Mesodermal cell (in vitro differentiated cells): ENCODE measurements around the gene HSF5.

Source experiments
- H3K27ac ChIP-seq: 2 replicates; pipeline ENCODE4 v1.7.0; 2013; ENCODE audit warnings: mild to moderate bottlenecking, low read depth, low read length, moderate library complexity; ENCODE audit not compliant: severe bottlenecking
- H3K36me3 ChIP-seq: 2 replicates; pipeline ENCODE4 v1.7.1; 2013; ENCODE audit warnings: mild to moderate bottlenecking, low read length, moderate library complexity; ENCODE audit not compliant: control insufficient read depth, insufficient read depth
- H3K4me1 ChIP-seq: one replicate; pipeline ENCODE4 v1.7.1; 2013; ENCODE audit warnings: mild to moderate bottlenecking, low read length; ENCODE audit not compliant: insufficient read depth, control insufficient read depth, poor library complexity, severe bottlenecking
- H3K4me3 ChIP-seq: 2 replicates; pipeline ENCODE4 v1.7.0; 2013; ENCODE audit warnings: low read length, control low read depth, mild to moderate bottlenecking; ENCODE audit not compliant: insufficient read depth, poor library complexity, severe bottlenecking; ENCODE audit errors: extremely low read depth
- H3K9me3 ChIP-seq: 2 replicates; pipeline ENCODE4 v1.7.1; 2013; ENCODE audit warnings: mild to moderate bottlenecking, low read length, moderate library complexity; ENCODE audit not compliant: control insufficient read depth
- WGBS, 2 experiments: methylation state at CpG; one replicate each; pipeline ENCODE4 v1.1.5; 2013; ENCODE audit warnings: missing lambda C conversion rate in 2 of 2; ENCODE audit not compliant: insufficient coverage in 2 of 2; 5-methylcytosine and 5-hydroxymethylcytosine counted together

HSF5 gene

DNA sequence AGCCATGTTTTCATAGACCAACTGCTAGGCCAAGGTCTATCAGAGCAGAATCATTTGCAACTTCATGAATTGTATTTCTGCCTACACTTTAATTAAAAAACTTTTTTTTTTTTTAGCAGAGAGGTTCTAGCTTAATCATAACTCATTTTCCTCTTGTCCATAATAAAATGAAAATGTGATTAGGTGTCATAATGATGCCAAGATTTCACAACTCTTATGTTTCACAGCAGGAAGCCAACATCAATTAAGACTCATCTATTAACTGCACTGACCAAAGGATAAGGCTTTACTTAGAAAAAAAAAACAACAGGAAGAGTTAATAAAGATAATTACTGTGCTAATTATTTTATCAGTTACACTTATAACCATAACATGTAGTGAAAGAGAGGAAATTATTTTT, 52.0 kb downstream of the HSF5 start:
- Histone ChIP-seq H3K36me3 (no peaks in the 10 kb centered on the region), H3K4me3 (no peak overlapping the region), H3K4me1 (no peaks in the 10 kb centered on the region), H3K9me3 (no peaks in the 10 kb centered on the region), H3K27ac (no peak overlapping the region)

DNA sequence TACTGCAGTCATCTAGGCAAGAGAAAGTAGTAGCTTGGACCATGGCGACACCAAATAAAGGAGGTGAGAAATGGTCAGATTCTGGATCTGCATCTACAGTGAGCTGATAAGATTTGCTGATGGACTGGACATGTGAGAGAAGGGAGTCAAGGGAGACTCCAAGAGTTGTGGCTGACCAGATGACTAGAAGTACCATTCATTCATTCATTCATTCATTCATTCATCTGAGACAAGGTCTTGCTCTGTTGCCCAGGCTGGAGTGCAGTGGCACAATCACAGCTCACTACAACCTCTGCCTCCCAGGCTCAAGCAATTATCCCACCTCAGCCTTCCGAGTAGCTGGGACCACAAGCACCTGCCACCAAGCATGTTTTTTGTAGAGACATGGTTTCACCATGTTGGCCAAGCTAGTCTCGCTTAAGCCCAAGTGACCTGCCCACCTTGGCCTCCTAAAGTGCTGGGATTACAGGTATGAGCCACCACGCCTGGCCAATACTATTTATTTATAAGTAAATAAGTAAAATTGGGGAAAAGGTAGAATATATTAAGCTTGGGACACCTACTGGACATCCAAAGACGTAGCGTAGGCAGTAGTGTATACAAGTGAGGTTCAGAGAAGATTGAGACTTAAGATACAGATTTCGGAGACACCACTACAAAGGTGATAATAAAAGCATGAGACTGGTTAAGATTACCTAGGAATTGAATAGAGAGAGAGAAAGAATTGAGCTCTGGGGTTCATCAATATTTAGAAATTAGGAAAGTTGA, 55.2 kb downstream of the HSF5 start:
- H3K27ac ChIP-seq = no peak overlapping the region
- 95 to 97% methylated on average over 6 of the region's 7 CpGs for WGBS, 2 experiments
- no peaks in the 10 kb centered on the region for H3K9me3 ChIP-seq
- no peak overlapping the region for H3K4me3 ChIP-seq
- H3K4me1 ChIP-seq = no peaks in the 10 kb centered on the region
- no peaks in the 10 kb centered on the region for H3K36me3 ChIP-seq

DNA sequence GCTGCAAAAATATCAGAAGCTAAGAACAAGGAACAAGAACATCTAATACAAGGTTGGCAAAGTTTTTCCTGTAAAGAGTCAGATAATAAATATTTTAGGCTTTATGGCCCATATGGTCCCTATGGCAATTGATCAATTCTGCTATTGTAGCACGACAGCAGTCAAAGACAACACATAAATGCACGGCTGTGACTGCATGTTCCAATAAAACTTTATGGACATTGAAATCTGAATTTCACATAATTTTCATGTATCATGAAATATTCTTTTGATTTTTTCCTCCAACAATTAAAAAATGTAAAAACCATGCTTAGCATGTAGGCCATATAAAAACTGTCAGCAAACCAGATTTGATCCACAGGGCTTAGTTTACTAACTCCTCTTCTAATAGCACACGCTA, 60.4 kb downstream of the HSF5 start:
- Histone ChIP-seq H3K36me3 (no peaks in the 10 kb centered on the region), H3K27ac (no peak overlapping the region), H3K4me1 (no peaks in the 10 kb centered on the region), H3K9me3 (no peaks in the 10 kb centered on the region), H3K4me3 (no peak overlapping the region)
- 100% methylated on average over 2 of the region's 3 CpGs; no CpG with 5 or more reads in 1 of the 2 experiments for WGBS, 2 experiments

DNA sequence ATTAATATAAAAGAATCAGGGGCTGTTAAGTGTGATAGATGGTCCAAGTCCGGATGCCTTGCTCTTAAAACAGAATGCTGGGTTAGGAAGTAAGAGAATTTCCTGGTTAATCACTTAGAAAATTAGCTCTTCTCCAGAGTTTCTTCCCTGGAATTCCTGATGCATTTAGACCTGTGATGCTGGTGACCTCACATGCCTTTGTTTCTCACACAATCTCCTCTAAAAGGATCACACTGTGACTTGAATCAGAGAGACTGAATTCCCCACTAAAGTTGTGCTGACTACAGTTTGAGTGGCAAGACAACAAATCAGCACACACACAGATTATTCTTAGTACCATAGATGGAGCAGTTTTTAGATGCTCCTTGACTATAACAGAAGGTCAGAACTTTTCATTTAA, 66.5 kb downstream of the HSF5 start:
- Histone ChIP-seq H3K27ac (peak overlapping the region; percentile 57), H3K4me3 (no peak overlapping the region), H3K4me1 (peaks cover 7% of the 10 kb centered on the region), H3K9me3 (no peaks in the 10 kb centered on the region), H3K36me3 (no peaks in the 10 kb centered on the region)
- WGBS, 2 experiments = no CpG with 5 or more reads among the region's 1 CpG

DNA sequence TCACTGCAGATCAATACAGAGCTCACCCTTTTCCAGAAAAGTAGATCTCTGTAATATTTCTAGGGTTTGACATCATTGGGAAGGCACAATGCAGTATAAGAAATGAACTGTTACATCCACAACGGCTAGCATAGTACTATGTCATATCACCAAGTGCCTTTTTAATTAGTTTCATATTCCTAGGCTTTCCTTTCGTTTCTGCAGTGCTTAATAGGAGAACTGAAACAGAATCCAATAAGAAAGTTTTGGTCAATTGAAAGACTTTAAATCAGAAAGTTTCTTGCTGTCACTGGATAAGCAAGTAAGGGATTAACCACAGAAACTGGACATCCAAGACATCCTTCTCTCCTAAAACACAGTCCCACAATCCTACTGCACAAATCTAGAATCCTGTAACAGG, 67.4 kb downstream of the HSF5 start:
- H3K9me3 ChIP-seq = no peaks in the 10 kb centered on the region
- H3K36me3 ChIP-seq = no peaks in the 10 kb centered on the region
- H3K27ac ChIP-seq = no peak overlapping the region
- WGBS, 2 experiments = 80% methylated on average over 1 of the region's 2 CpGs; no CpG with 5 or more reads in 1 of the 2 experiments
- peaks cover 7% of the 10 kb centered on the region for H3K4me1 ChIP-seq
- H3K4me3 ChIP-seq = no peak overlapping the region

DNA sequence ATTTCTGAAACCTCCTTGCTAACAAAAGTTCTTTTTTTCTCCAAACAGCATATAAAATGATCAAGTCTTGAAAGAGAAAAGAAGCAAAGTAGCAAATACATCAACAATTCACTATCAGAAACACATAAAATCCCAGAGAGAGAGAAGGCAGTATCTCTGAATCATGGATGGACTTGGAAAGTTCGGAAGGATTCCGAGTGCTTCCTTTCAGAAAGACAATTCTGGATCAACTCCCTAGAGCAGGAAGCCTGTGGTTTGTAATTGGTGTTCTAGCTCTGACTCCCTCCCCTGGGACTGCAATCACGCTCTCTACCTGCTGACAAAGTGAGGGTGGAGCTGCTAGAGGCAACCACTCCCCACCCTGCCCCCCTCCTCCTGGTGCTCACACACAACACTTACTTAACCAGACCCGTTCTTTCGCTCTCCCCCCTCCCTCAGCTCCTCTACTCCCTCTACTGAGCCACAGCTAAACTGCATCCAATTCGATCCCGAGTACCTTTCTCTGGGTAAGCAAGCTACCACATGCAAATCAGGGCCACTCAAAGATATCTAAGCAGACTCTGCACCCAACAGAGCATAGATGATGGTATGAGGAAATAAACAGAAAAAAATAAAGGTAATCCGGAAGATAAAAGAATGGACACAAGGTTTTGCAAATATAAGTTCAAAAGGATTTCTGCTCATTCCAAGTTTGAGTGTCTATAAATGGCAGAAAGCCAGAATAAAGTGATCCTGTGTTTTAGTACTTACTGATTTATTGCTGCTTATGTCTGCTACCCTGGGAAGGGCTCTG, 70.7 kb downstream of the HSF5 start, which contains the start of gene RNF43:
TSS of gene RNF43 (minus strand) at position 235 of the 793 bp plus-strand sequence. CDS start 1,957 bp downstream, outside the sequence.
- H3K4me3 ChIP-seq = peak within 1 kb of the TSS; percentile 33
- peaks cover 7% of the 10 kb centered on the region for H3K4me1 ChIP-seq
- peak within 1 kb of the TSS; percentile 12 for H3K27ac ChIP-seq
- no peaks in the 10 kb centered on the region for H3K36me3 ChIP-seq
- WGBS, 2 experiments = 0% methylated on average over 4 to 6 of the region's 8 CpGs
- no peaks in the 10 kb centered on the region for H3K9me3 ChIP-seq

DNA sequence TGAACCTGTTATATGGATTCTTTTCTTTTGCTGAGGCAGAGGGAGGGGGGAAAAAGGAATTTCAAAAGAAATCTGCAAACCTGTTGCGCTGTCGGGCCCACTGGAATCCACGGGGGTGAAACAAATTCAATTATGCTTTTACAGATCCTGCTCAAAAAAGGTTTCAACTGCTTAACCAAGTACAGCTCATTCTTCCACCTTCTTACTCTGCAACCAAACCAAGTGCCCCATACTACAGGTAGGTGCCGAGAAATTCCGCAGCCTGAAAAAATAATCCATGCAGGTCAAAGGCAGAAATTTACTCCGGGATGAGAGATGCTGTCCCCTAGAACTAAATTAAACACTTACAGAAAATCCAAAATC, 71.3 kb downstream of the HSF5 start:
- Histone ChIP-seq H3K4me3 (peak overlapping the region; percentile 33), H3K4me1 (peaks cover 11% of the 10 kb centered on the region), H3K36me3 (no peaks in the 10 kb centered on the region), H3K27ac (peak overlapping the region; percentile 12), H3K9me3 (no peaks in the 10 kb centered on the region)
- 35% methylated on average over 5 of the region's 6 CpGs; no CpG with 5 or more reads in 1 of the 2 experiments for WGBS, 2 experiments

DNA sequence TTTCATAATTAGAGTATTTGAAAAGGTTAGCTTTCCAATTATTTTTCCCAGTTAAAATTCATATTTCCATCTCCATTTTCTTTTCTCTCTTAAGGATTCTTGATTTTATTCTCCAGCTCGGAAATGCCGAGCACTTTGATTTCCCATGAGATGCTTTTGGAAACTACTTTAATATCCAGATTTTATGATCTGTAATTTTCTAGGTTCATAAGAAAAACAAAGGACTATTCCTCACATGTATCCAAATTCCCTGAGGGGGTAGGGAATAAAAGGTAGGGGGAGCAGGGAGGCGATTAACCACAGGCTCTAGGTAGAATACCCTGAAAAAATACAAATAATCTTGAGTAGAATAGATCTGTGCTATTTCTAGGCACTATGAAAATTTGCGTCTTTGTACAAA, 71.8 kb downstream of the HSF5 start:
- H3K27ac ChIP-seq = no peak overlapping the region
- no peaks in the 10 kb centered on the region for H3K36me3 ChIP-seq
- no peaks in the 10 kb centered on the region for H3K9me3 ChIP-seq
- peaks cover 8% of the 10 kb centered on the region for H3K4me1 ChIP-seq
- H3K4me3 ChIP-seq = peak overlapping the region; percentile 33
- no CpG with 5 or more reads among the region's 4 CpGs for WGBS, 2 experiments

DNA sequence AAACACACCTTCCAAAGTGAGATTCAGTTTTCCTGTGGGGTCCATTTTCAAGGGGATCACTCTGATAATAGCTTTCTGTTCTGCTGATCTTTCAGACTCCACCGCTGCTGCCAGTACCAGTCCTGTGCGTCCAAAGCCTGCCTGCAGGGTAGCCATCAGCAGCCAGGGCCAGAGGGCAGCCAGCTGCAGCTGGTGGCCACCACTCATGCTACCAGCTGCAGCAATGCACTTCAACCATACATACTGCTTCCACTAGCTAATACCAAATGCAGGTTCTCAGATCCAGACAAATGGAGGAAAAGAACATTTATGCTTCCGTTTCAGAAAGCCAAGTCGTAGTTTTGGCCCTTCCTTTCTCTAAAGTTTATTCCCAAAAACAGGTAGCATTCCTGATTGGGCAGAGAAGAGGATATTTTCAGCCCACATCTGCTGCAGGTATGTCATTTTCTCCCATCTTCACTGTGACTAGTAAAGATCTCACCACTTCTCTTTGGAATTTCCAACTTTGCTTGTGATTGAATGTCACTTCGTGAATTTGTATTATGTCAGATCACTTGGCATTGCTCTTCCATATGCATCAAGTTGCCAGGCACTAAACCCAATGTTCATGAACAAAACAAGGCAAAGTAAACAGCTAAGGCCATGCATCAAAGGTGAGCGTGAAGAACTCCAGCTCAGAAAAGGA, 72.7 kb downstream of the HSF5 start:
- 52 to 62% methylated on average over 5 of the region's 6 CpGs for WGBS, 2 experiments
- H3K4me3 ChIP-seq = peak overlapping the region; percentile 12
- H3K4me1 ChIP-seq = peaks cover 11% of the 10 kb centered on the region
- H3K36me3 ChIP-seq = no peaks in the 10 kb centered on the region
- no peak overlapping the region for H3K27ac ChIP-seq
- H3K9me3 ChIP-seq = no peaks in the 10 kb centered on the region

DNA sequence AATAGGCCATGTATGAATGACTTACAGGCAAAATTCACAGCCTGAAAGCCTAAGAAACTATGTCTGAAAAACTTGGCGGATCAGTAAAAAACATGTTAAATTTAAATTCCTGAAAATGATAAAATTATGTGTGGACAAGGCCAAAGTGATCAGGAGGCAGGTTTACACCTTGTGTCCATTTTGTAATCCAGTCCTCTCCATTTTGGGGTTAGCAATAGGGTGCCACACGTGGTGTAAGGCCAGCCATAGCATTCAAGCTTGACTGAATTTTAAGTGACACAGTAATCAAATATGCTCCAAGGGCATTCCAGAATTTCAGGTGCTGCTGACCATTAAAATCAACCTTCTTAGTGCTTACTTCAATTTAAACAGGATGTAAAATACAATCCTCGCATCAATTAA, 73.6 kb downstream of the HSF5 start:
- 76 to 86% methylated on average over 2 to 3 of the region's 3 CpGs for WGBS, 2 experiments

More for the DNA sequence above, 73.6 kb downstream of the HSF5 start:
- H3K36me3 ChIP-seq = no peaks in the 10 kb centered on the region
- peaks cover 11% of the 10 kb centered on the region for H3K4me1 ChIP-seq
- no peaks in the 10 kb centered on the region for H3K9me3 ChIP-seq
- no peak overlapping the region for H3K4me3 ChIP-seq
- H3K27ac ChIP-seq = no peak overlapping the region
